IMR-90 (cell line): ENCODE measurements around the gene PARVB. TPM values are rescaled to one million over a fixed set of nuclear protein-coding genes. Genes with fewer than 3 reads are reported as not detected.

Source experiments
- ATAC-seq: fragments of 200-7000 bp; cut with Tn5 transposase; 2 replicates; pipeline ENCODE4 v1.9.1; 2020; ENCODE audit warnings: low read depth, mild to moderate bottlenecking, moderate library complexity
- BruUV-seq: library from RNA; stranded (reverse); fragments of 400-500 nt; replicated peaks from 2 replicates; lab custom pipeline; 2021; lab: Mats Ljungman, UMichigan
- CTCF ChIA-PET: fragments of 300-600 bp; formaldehyde crosslinking; extraction: SDS; loops from one replicate; lab custom pipeline; 2021; ENCODE audit warnings: antibody characterized with exemption; lab: Yijun Ruan, JAX
- POLR2A ChIA-PET: fragments of 300-600 bp; sonication (Branson Sonifier 250); formaldehyde crosslinking; loops from one replicate; lab custom pipeline; 2022; ENCODE audit warnings: antibody characterized with exemption; ENCODE audit not compliant: unreplicated experiment; lab: Charles Lee
- DNase-seq: peaks from one replicate; pipeline ENCODE4 v3.0.0; 2013
- H2AFZ ChIP-seq: replicated peaks from 2 replicates; pipeline ENCODE3; 2013; ENCODE audit warnings: low read length, mild to moderate bottlenecking; ENCODE audit not compliant: poor library complexity
- H2AK5ac ChIP-seq: 2 replicates; pipeline ENCODE4 v1.6.1; 2013; ENCODE audit warnings: low read depth, low read length, inconsistent platforms
- H2AK9ac ChIP-seq: replicated peaks from 2 replicates; pipeline ENCODE3; 2013; ENCODE audit warnings: mild to moderate bottlenecking, low read depth, low read length, moderate library complexity; ENCODE audit not compliant: poor library complexity
- H2BK120ac ChIP-seq: 2 replicates; pipeline ENCODE4 v1.6.1; 2013; ENCODE audit warnings: low read depth, low read length, inconsistent platforms
- H2BK15ac ChIP-seq: 3 replicates; pipeline ENCODE4 v1.6.1; 2013; ENCODE audit warnings: low read depth, low read length, inconsistent platforms
- H2BK20ac ChIP-seq: 2 replicates; pipeline ENCODE4 v1.6.1; 2013; ENCODE audit warnings: low read depth, mild to moderate bottlenecking, inconsistent platforms, low read length, moderate library complexity
- H2BK5ac ChIP-seq: 2 replicates; pipeline ENCODE4 v1.6.1; 2013; ENCODE audit warnings: mild to moderate bottlenecking, low read depth, low read length, inconsistent platforms; ENCODE audit not compliant: poor library complexity, severe bottlenecking
- H3K14ac ChIP-seq: replicated peaks from 2 replicates; pipeline ENCODE4 v1.6.1; 2013; ENCODE audit warnings: low read depth, low read length, inconsistent platforms
- H3K18ac ChIP-seq: 2 replicates; pipeline ENCODE4 v1.6.1; 2013; ENCODE audit warnings: low read depth, low read length, control low read depth
- H3K23ac ChIP-seq: 2 replicates; pipeline ENCODE4 v1.6.1; 2013; ENCODE audit warnings: low read depth, low read length, inconsistent platforms
- H3K27ac ChIP-seq: 2 replicates; pipeline ENCODE4 v1.5.1; 2013; ENCODE audit warnings: mild to moderate bottlenecking, control low read depth, low read length; ENCODE audit not compliant: insufficient read depth
- H3K27me3 ChIP-seq: 2 replicates; pipeline ENCODE4 v1.6.1; 2013; ENCODE audit warnings: low read length; ENCODE audit not compliant: control insufficient read depth, insufficient read depth
- H3K36me3 ChIP-seq: 2 replicates; pipeline ENCODE4 v1.6.1; 2013; ENCODE audit warnings: low read length, mixed read lengths; ENCODE audit not compliant: control insufficient read depth, insufficient read depth
- H3K4ac ChIP-seq: 2 replicates; pipeline ENCODE4 v1.6.1; 2013; ENCODE audit warnings: low read depth, low read length, inconsistent platforms
- H3K4me1 ChIP-seq: 2 replicates; pipeline ENCODE4 v1.6.1; 2013; ENCODE audit warnings: low read length, mixed read lengths; ENCODE audit not compliant: control insufficient read depth, insufficient read depth
- H3K4me2 ChIP-seq: 2 replicates; pipeline ENCODE4 v1.6.1; 2013; ENCODE audit warnings: low read depth, mild to moderate bottlenecking, control low read depth, low read length, moderate library complexity
- H3K4me3 ChIP-seq: 2 replicates; pipeline ENCODE4 v1.5.1; 2013; ENCODE audit warnings: low read depth, mild to moderate bottlenecking, control low read depth, low read length, moderate library complexity; ENCODE audit not compliant: insufficient read depth
- H3K56ac ChIP-seq: 2 replicates; pipeline ENCODE4 v1.6.1; 2013; ENCODE audit warnings: low read length, inconsistent platforms; ENCODE audit not compliant: insufficient read depth; ENCODE audit errors: extremely low read depth
- H3K79me1 ChIP-seq, 2 experiments: 2 replicates each; pipeline ENCODE4 v1.6.1; 2013; ENCODE audit warnings: low read length in 2 of 2, inconsistent platforms in 1 of 2, low read depth in 1 of 2
- H3K9ac ChIP-seq: 2 replicates; pipeline ENCODE4 v1.6.1; 2013; ENCODE audit warnings: low read depth, low read length, control low read depth
- H3K9me1 ChIP-seq: 2 replicates; pipeline ENCODE4 v1.6.1; 2013; ENCODE audit warnings: low read length, inconsistent platforms; ENCODE audit not compliant: insufficient read depth
- H3K9me3 ChIP-seq: 2 replicates; pipeline ENCODE4 v1.6.1; 2013; ENCODE audit warnings: low read length; ENCODE audit not compliant: control insufficient read depth, insufficient read depth
- H4K20me1 ChIP-seq: 2 replicates; pipeline ENCODE4 v1.6.1; 2013; ENCODE audit warnings: low read length, inconsistent platforms; ENCODE audit not compliant: insufficient read depth
- H4K5ac ChIP-seq: 2 replicates; pipeline ENCODE4 v1.6.1; 2013; ENCODE audit warnings: mild to moderate bottlenecking, low read depth, low read length, control low read depth
- H4K8ac ChIP-seq, 2 experiments: 2 replicates each; pipeline ENCODE4 v1.6.1; 2013; ENCODE audit warnings: low read depth in 2 of 2, low read length in 2 of 2, control low read depth in 1 of 2, inconsistent platforms in 1 of 2
- H4K91ac ChIP-seq: 2 replicates; pipeline ENCODE4 v1.6.1; 2013; ENCODE audit warnings: low read depth, low read length, inconsistent platforms; ENCODE audit not compliant: insufficient read depth
- BHLHE40 ChIP-seq: fragments of 150-350 bp; IDR thresholded peaks from 2 replicates; pipeline ENCODE4 v1.6.1; 2016; ENCODE audit warnings: mild to moderate bottlenecking, low read depth, low read length
- CEBPB ChIP-seq: IDR thresholded peaks from 2 replicates; pipeline ENCODE4 v1.6.1; 2012; ENCODE audit warnings: low read depth, low read length, improper control_type of control experiment
- CHD1 ChIP-seq: IDR thresholded peaks from 2 replicates; pipeline ENCODE4 v1.6.1; 2012; ENCODE audit warnings: low read depth, low read length, improper control_type of control experiment
- FOS ChIP-seq: fragments of 150-350 bp; IDR thresholded peaks from 2 replicates; pipeline ENCODE4 v1.6.1; 2016; ENCODE audit warnings: low read depth, low read length
- MAFK ChIP-seq: IDR thresholded peaks from 2 replicates; pipeline ENCODE4 v1.6.1; 2012; ENCODE audit warnings: low read depth, low read length, improper control_type of control experiment
- MAZ ChIP-seq: IDR thresholded peaks from 2 replicates; pipeline ENCODE4 v1.6.1; 2012; ENCODE audit warnings: low read depth, mild to moderate bottlenecking, low read length, improper control_type of control experiment, moderate library complexity, borderline replicate concordance
- MXI1 ChIP-seq: IDR thresholded peaks from 2 replicates; pipeline ENCODE4 v1.6.1; 2012; ENCODE audit warnings: low read depth, mild to moderate bottlenecking, low read length, moderate library complexity, borderline replicate concordance
- POLR2A ChIP-seq: IDR thresholded peaks from 2 replicates; pipeline ENCODE4 v1.6.1; 2012; ENCODE audit warnings: mild to moderate bottlenecking, low read depth, low read length
- RAD21 ChIP-seq: IDR thresholded peaks from 2 replicates; pipeline ENCODE4 v1.6.1; 2012; ENCODE audit warnings: low read length, improper control_type of control experiment
- RCOR1 ChIP-seq: IDR thresholded peaks from 2 replicates; pipeline ENCODE4 v1.6.1; 2012; ENCODE audit warnings: mild to moderate bottlenecking, low read length, improper control_type of control experiment; ENCODE audit not compliant: insufficient replicate concordance
- RFX5 ChIP-seq: IDR thresholded peaks from 2 replicates; pipeline ENCODE4 v1.8.0; 2012; ENCODE audit warnings: low read depth, mild to moderate bottlenecking, low read length, moderate library complexity
- SMC3 ChIP-seq: fragments of 150-350 bp; IDR thresholded peaks from 2 replicates; pipeline ENCODE4 v1.6.1; 2016; ENCODE audit warnings: low read depth, mild to moderate bottlenecking, antibody characterized with exemption, low read length, moderate library complexity
- WGBS, 2 experiments: methylation state at CpG; one replicate each; pipeline versions ENCODE4 v1.1.5 to v1.1.7; 2013; ENCODE audit warnings: missing lambda C conversion rate in 2 of 2; ENCODE audit not compliant: insufficient read length in 1 of 2; ENCODE audit errors: extremely low coverage in 2 of 2; 5-methylcytosine and 5-hydroxymethylcytosine counted together
- dilution Hi-C: fragments of 300-500 bp; cut with HindIII; formaldehyde crosslinking; loops from one replicate; pipeline ENCODE4 v1.14.3; 2018; ENCODE audit warnings: low sequenced_read_pairs; ENCODE audit not compliant: unreplicated experiment
- in situ Hi-C: fragments of 300-500 bp; cut with MboI; formaldehyde crosslinking; loops from 3 replicates; pipeline ENCODE4 v1.14.3; 2019; ENCODE audit warnings: low sequenced_read_pairs, inconsistent platforms, mixed read lengths
- intact Hi-C: fragments of 100-400 bp; cut with micrococcal nuclease; formaldehyde crosslinking; loops from 2 replicates; pipeline ENCODE4 v1.10.0; 2022
- polyA plus RNA-seq, 3 experiments: library from polyadenylated mRNA; depleted of rRNA; stranded (reverse); fragments of >200 nt; gene quantifications; 2 replicates each; pipeline ENCODE4 v1.2.3, GENCODE V29; 2012; ENCODE audit warnings: low replicate concordance in 1 of 3
- total RNA-seq: library from RNA; depleted of rRNA; stranded (reverse); fragments of >200 nt; gene quantifications from 2 replicates; pipeline ENCODE4 v1.2.3, GENCODE V29; 2012
- TF ChIP-seq, protein P1 (sequence below): fragments of 150-350 bp; IDR thresholded peaks from 2 replicates; pipeline ENCODE4 v1.6.1; 2016; ENCODE audit warnings: low read depth, mild to moderate bottlenecking, low read length, moderate library complexity, borderline replicate concordance
- TF ChIP-seq, protein P2 (sequence below): conservative IDR thresholded peaks from 2 replicates; pipeline ENCODE4 v1.5.1; 2012; ENCODE audit warnings: mild to moderate bottlenecking, low read depth, low read length, improper control_type of control experiment
- TF ChIP-seq, protein P3 (sequence below): fragments of 150-350 bp; IDR thresholded peaks from 2 replicates; pipeline ENCODE4 v1.6.1; 2017; ENCODE audit warnings: mild to moderate bottlenecking, antibody characterized with exemption, low read length, low read depth

PARVB gene
- total and polyA plus RNA-seq, 2 of the 4 experiments (the other 2 are of a cell fraction): 44.3 to 53.9 TPM

DNA sequence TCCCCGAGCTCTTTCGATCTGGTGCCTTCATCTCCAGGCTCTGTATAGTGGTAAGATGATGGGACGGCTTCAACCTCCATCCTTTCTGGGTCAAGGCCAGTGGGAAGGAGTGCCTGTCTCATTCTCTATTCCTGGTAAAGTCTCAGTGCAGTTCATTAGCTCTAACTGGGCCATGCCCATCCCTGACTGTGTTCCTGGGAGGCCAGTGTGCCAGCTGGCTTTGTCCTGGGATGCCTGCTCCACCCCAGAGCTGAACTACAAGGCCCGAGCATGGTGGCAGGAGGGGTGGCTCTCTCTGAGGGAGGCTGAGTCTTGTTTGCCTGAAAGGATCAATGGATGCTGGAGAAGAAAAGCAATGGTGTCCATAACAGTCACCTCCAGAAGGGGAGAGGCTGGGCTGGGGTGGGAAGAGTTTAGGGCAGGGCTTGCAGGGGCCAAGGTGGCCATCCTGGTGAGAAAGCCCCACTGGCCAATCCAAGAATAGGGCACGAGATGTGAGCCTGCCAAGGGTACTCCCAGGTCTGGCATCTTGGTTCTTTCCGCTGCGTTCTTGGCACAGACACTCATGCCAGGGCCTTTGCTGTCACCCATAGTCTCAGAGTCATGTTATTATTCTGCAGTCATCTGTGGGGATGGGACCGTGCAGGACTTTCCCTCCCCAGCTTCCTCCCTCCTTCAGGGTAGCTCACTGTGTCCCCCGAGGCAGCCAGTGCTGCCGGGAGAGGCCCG is 60.1 kb downstream of the PARVB start:
- Histone ChIP-seq H2AK9ac (no peak overlapping the region), H3K79me1 (peaks cover 4 to 9% of the 10 kb centered on the region in 2 experiments; a peak in 1 of 4 replicates), H3K27me3 (no peaks in the 10 kb centered on the region), H3K9me1 (0 out of 2 replicates have a peak, but pooled peaks cover 5% of the 10 kb centered on the region), H2BK15ac (no peak overlapping the region), H3K14ac (no peak overlapping the region), H3K4me2 (no peak overlapping the region), H3K4me3 (no peak overlapping the region), H4K91ac (no peak overlapping the region), H4K20me1 (peaks cover 11% of the 10 kb centered on the region), H3K18ac (no peak overlapping the region), H3K4me1 (peaks cover 9% of the 10 kb centered on the region; the same call in 1 of the 2 replicates), H3K56ac (no peak overlapping the region), H2BK5ac (no peak overlapping the region), H3K4ac (no peak overlapping the region), H3K36me3 (no peaks in the 10 kb centered on the region), H2BK120ac (no peak overlapping the region), H4K5ac (no peak overlapping the region), H3K9ac (no peak overlapping the region), H3K23ac (no peak overlapping the region), H3K9me3 (peaks cover 4% of the 10 kb centered on the region; the same call in 1 of the 2 replicates), H2AK5ac (no peak overlapping the region), H3K27ac (no peak overlapping the region), H2AFZ (no peak overlapping the region), H4K8ac (no peak overlapping the region), H2BK20ac (no peak overlapping the region)
- no peak for ATAC-seq
- intact Hi-C loops: no loop called here
- in situ Hi-C loops: no loop called here
- no TSS peak for BruUV-seq
- ChIA-PET CTCF (interaction anchor here (4.6 kb wide), 1 partner anchor 91 kb away, joined by 26 read pairs; no protein-coding TSS in a partner anchor), POLR2A (interaction anchor here (0.6 kb wide), 1 partner anchor 474 kb away, joined by 3 read pairs; no protein-coding TSS in a partner anchor)
- 95% methylated on average over 4 of the region's 11 CpGs; no CpG with 5 or more reads in 1 of the 2 experiments for WGBS, 2 experiments
- no peak for DNase-seq
- dilution Hi-C loops: no loop called here
- TF ChIP-seq MXI1 (no peak), RCOR1 (no peak), FOS (no peak), MAFK (no peak), CHD1 (no peak), CEBPB (no peak), MAZ (no peak), RFX5 (no peak), RAD21 (no peak), SMC3 (no peak), BHLHE40 (no peak), POLR2A (no peak)
- TF ChIP-seq, protein P1, sequence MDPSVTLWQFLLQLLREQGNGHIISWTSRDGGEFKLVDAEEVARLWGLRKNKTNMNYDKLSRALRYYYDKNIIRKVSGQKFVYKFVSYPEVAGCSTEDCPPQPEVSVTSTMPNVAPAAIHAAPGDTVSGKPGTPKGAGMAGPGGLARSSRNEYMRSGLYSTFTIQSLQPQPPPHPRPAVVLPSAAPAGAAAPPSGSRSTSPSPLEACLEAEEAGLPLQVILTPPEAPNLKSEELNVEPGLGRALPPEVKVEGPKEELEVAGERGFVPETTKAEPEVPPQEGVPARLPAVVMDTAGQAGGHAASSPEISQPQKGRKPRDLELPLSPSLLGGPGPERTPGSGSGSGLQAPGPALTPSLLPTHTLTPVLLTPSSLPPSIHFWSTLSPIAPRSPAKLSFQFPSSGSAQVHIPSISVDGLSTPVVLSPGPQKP: no peak
- TF ChIP-seq, protein P2, sequence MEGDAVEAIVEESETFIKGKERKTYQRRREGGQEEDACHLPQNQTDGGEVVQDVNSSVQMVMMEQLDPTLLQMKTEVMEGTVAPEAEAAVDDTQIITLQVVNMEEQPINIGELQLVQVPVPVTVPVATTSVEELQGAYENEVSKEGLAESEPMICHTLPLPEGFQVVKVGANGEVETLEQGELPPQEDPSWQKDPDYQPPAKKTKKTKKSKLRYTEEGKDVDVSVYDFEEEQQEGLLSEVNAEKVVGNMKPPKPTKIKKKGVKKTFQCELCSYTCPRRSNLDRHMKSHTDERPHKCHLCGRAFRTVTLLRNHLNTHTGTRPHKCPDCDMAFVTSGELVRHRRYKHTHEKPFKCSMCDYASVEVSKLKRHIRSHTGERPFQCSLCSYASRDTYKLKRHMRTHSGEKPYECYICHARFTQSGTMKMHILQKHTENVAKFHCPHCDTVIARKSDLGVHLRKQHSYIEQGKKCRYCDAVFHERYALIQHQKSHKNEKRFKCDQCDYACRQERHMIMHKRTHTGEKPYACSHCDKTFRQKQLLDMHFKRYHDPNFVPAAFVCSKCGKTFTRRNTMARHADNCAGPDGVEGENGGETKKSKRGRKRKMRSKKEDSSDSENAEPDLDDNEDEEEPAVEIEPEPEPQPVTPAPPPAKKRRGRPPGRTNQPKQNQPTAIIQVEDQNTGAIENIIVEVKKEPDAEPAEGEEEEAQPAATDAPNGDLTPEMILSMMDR: no peak
- TF ChIP-seq, protein P3, sequence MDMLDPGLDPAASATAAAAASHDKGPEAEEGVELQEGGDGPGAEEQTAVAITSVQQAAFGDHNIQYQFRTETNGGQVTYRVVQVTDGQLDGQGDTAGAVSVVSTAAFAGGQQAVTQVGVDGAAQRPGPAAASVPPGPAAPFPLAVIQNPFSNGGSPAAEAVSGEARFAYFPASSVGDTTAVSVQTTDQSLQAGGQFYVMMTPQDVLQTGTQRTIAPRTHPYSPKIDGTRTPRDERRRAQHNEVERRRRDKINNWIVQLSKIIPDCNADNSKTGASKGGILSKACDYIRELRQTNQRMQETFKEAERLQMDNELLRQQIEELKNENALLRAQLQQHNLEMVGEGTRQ: no peak
